Osteoblast (primary cell): ENCODE measurements around the gene HORMAD2. TPM values are rescaled to one million over a fixed set of nuclear protein-coding genes. Genes with fewer than 3 reads are reported as not detected.

Experiments
- DNase-seq: peaks from one replicate; pipeline ENCODE4 v3.0.0; 2011; ENCODE audit warnings: low spot score, mixed read lengths; ENCODE audit not compliant: insufficient read length; ENCODE audit errors: missing footprints
- H2AFZ ChIP-seq: 2 replicates; pipeline ENCODE4 v1.6.0; 2011; ENCODE audit warnings: mild to moderate bottlenecking, low read length
- H3K27ac ChIP-seq: 2 replicates; pipeline ENCODE4 v1.5.1; 2011; ENCODE audit warnings: mild to moderate bottlenecking, low read depth, low read length, moderate library complexity
- H3K27me3 ChIP-seq: 2 replicates; pipeline ENCODE4 v1.6.0; 2012; ENCODE audit warnings: mild to moderate bottlenecking, control low read depth, inconsistent platforms, low read length, moderate library complexity; ENCODE audit not compliant: insufficient read depth
- H3K36me3 ChIP-seq: 2 replicates; pipeline ENCODE4 v1.5.1; 2011; ENCODE audit warnings: mild to moderate bottlenecking, low read length, control low read depth, moderate library complexity; ENCODE audit not compliant: insufficient read depth
- H3K4me1 ChIP-seq: 2 replicates; pipeline ENCODE4 v1.5.1; 2011; ENCODE audit warnings: mild to moderate bottlenecking, low read length, control low read depth, moderate library complexity; ENCODE audit not compliant: insufficient read depth
- H3K4me2 ChIP-seq: 2 replicates; pipeline ENCODE4 v1.6.0; 2011; ENCODE audit warnings: mild to moderate bottlenecking, low read length; ENCODE audit not compliant: insufficient read depth
- H3K4me3 ChIP-seq: fragments of 200-600 bp; sonication (generic); 3 replicates; pipeline ENCODE4 v1.5.1; 2012; ENCODE audit warnings: mild to moderate bottlenecking, low read length, inconsistent platforms; ENCODE audit not compliant: insufficient read depth
- H3K79me2 ChIP-seq: 2 replicates; pipeline ENCODE4 v1.6.0; 2012; ENCODE audit warnings: mild to moderate bottlenecking, low read length, control low read depth, inconsistent platforms; ENCODE audit not compliant: insufficient read depth
- H3K9me3 ChIP-seq: 2 replicates; pipeline ENCODE4 v1.5.1; 2011; ENCODE audit warnings: low read depth, low read length, control low read depth
- H4K20me1 ChIP-seq: 2 replicates; pipeline ENCODE4 v1.6.0; 2012; ENCODE audit warnings: mild to moderate bottlenecking, low read length, control low read depth; ENCODE audit not compliant: insufficient read depth
- CTCF ChIP-seq: IDR thresholded peaks from 2 replicates; pipeline ENCODE4 v1.5.1; 2011; ENCODE audit warnings: mild to moderate bottlenecking, low read depth, low read length, moderate library complexity; ENCODE audit errors: extremely low read depth
- total RNA-seq: library from RNA; depleted of rRNA; stranded (reverse); fragments of >200 nt; gene quantifications from 2 replicates; pipeline ENCODE4 v1.2.3, GENCODE V29; 2012

The HORMAD2 gene
- total RNA-seq, 1 donor = under 0.01 TPM

- Histone ChIP-seq H3K4me3 (no peak overlapping the region), H3K36me3 (no peaks in the 10 kb centered on the region), H3K27me3 (no peaks in the 10 kb centered on the region), H3K9me3 (no peaks in the 10 kb centered on the region), H4K20me1 (no peaks in the 10 kb centered on the region), H3K79me2 (no peaks in the 10 kb centered on the region), H2AFZ (no peak overlapping the region), H3K4me1 (no peaks in the 10 kb centered on the region), H3K4me2 (no peak overlapping the region), H3K27ac (no peak overlapping the region)
- no peak for TF ChIP-seq CTCF
- DNase-seq = no peak
Measured at GRCh38 chr22:30150212-30150611, 69.9 kb downstream of the HORMAD2 start.

GRCh38 chr22:30158277-30158676 is 78.0 kb downstream of the HORMAD2 start:
- Histone ChIP-seq H3K79me2 (no peaks in the 10 kb centered on the region), H3K27ac (no peak overlapping the region), H2AFZ (no peak overlapping the region), H3K4me2 (no peak overlapping the region), H4K20me1 (no peaks in the 10 kb centered on the region), H3K36me3 (no peaks in the 10 kb centered on the region), H3K9me3 (no peaks in the 10 kb centered on the region), H3K4me1 (peaks cover 15% of the 10 kb centered on the region), H3K4me3 (no peak overlapping the region), H3K27me3 (no peaks in the 10 kb centered on the region)
- no peak for DNase-seq
- no peak for TF ChIP-seq CTCF

- H3K36me3 ChIP-seq = no peaks in the 10 kb centered on the region
- no peak for DNase-seq
- TF ChIP-seq CTCF = no peak
- peaks cover 15% of the 10 kb centered on the region for H3K4me1 ChIP-seq
- no peaks in the 10 kb centered on the region for H3K9me3 ChIP-seq
- H2AFZ ChIP-seq = no peak overlapping the region
- no peaks in the 10 kb centered on the region for H3K79me2 ChIP-seq
- peak overlapping the region; percentile 91 for H3K27ac ChIP-seq
- H3K4me2 ChIP-seq = no peak overlapping the region
- H4K20me1 ChIP-seq = no peaks in the 10 kb centered on the region
- no peaks in the 10 kb centered on the region for H3K27me3 ChIP-seq
- no peak overlapping the region for H3K4me3 ChIP-seq
Measured at GRCh38 chr22:30158744-30159500, 78.7 kb downstream of the HORMAD2 start.

- H3K27ac ChIP-seq = peak overlapping the region; percentile 91
- peak; percentile 55 for DNase-seq
- H3K4me3 ChIP-seq = no peak overlapping the region
- H2AFZ ChIP-seq = peak overlapping the region; percentile 74
- H3K36me3 ChIP-seq = no peaks in the 10 kb centered on the region
- peaks cover 15% of the 10 kb centered on the region for H3K4me1 ChIP-seq
- TF ChIP-seq CTCF = no peak
- H3K27me3 ChIP-seq = no peaks in the 10 kb centered on the region
- H3K9me3 ChIP-seq = no peaks in the 10 kb centered on the region
- peak overlapping the region; percentile 18 for H3K4me2 ChIP-seq
- H3K79me2 ChIP-seq = no peaks in the 10 kb centered on the region
- no peaks in the 10 kb centered on the region for H4K20me1 ChIP-seq
Measured at GRCh38 chr22:30159561-30160353, 79.5 kb downstream of the HORMAD2 start.
